HG03442 (cell line): ENCODE data around the gene ANKUB1.

Experiments used
- ATAC-seq: cut with Tn5 transposase; IDR thresholded peaks from one replicate; pipeline ENCODE4 v1.9.1; 2021; ENCODE audit warnings: mild to moderate bottlenecking, moderate library complexity; ENCODE audit not compliant: unreplicated experiment

ANKUB1 gene

DNA sequence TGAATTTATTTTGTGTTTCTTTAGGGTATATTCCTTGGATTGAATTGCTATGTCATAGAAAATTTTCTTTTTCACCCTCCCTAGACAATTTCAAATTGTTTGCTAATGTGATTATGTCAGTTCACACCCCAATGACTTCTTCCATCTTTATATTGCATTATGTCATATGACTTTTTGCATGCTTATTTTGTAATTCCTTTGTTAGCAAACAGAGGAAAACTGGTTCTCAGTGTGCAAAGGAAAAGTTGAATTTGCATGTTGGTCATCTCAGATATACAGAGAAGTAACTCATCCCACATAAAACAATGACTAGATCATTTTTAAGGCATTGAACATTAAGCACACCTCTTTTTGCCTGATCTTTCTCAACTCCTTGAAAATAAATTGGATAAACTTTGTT is 17.3 kb upstream of the ANKUB1 start:
- no peak for ATAC-seq

DNA sequence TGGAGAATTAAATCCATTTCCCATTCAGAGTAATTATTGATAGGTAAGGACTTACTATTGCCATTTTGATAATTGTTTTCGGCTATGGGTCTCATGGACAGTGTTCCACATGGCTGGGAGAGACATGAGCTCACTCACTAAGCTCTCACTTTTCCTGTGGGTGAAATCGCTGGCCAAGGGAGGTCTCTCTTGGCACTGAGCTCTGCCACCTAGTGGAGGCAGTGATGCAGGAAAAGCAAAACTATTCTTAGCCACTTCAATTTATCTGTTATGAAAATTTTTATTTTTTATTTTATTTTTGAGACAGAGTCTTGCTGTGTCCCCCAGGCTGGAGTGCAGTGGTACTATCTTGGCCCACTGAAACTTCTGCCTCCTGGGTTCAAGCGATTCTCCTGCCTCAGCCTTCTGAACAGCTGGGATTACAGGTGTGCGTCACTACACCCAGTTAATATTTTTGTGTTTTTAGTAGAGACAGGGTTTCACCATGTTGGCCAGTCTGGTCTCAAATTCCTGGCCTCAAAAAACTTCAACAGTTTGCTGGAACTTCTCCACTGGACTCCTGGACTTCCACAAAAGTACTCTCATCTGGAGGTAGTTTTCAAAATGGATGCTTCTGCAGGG is 16.0 kb upstream of the ANKUB1 start:
- no peak for ATAC-seq

DNA sequence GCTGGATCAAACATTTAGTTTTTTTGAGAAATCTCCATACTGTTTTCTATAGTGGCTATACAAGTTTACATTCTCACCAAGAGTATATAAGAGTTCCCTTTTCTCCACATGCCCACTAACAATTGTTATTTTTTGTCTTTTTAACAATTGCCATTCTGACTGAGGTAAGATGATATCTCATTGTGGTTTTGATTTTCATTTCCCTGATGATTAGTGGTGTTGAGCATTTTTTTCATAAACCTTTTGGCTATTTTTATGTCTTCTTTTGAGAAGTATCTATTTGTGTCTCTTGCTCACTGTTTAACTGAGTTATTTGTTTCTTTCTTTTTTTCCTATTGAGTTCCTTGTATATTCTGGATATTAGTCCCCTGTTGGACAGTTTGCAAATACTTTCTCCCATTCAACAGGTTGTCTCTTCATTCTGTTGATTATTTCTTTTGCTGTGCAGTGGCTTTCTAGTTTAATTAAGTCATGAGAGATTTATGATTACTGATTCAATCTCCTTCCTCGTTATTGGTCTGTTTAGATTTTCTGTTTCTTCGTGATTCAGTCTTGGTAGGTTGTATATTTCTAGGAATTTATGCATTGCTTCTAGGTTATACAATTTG is 13.9 kb upstream of the ANKUB1 start:
- no peak for ATAC-seq

DNA sequence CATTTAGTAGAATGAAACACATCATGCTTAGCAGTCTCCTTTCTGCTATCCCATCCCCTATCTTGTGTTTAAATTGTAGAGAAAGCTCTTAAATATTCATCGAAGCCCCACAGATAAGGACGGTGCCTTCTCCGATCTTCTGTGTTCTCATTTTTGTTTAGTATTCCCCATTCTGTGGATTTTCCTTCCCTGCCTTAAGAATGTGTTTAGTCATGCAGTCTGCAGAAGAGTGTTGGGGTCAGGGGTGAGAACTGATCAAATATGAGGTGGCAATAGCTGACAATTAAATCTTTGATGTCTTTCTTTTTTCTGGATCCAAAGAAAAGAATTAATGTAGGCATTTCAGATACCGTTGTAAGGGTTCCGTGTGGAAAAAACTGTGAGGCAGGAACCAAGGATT is 9.3 kb upstream of the ANKUB1 start:
- ATAC-seq = no peak

DNA sequence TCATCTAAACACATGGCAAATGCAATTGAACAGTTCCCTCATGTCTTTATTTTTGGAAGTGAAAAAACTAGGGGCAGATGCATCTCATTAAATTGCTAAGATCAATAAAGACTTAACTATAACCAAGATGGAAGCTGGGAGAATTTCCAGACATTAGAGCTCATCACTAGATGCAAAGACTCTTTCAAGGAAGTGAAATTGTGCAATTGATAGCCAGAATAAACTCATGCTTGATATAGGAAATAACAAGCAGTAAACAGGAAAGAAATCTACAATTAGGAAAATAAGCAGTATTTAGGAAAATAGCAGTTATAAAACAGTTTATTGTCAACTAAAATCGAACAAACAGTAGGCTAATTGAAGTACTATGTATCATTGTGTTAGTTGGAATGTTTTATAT is 8.8 kb upstream of the ANKUB1 start:
- no peak for ATAC-seq

DNA sequence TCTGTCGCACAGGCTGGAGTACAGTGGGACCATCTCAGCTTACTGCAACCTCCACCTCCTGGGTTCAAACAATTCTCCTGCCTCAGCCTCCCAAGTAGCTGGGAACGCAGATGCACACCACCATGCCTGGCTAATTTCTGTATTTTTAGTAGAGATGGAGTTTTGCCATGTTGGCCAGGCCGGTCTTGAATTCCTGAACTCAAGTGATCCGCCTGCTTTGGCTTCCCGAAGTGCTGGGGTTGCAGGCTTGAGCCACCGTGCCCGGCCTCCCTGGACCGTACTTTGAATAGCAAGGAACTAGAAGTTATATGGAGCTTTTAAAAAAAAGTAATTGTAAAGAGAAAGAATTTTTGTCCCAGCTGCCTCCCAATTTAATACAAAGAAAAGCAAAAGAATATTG is 8.3 kb upstream of the ANKUB1 start:
- no peak for ATAC-seq

DNA sequence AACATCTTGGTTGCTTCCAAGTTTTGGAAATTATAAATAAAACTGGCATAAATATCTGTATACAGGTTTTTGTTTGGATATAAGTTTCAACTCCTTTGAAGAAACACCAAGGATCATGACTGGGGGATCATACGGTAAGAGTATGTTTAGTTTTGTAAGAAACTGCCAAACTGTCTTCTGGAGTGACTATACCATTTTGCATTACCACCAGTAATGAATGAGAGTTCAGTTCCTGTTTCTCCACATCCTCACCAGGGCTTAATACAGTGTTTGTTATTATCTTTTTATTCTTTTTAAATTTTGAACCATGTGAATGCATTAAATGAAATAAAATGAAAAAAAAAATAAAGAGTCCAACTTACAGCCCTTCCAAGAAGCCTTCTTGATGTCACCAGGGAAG is 3.7 kb upstream of the ANKUB1 start:
- no peak for ATAC-seq

DNA sequence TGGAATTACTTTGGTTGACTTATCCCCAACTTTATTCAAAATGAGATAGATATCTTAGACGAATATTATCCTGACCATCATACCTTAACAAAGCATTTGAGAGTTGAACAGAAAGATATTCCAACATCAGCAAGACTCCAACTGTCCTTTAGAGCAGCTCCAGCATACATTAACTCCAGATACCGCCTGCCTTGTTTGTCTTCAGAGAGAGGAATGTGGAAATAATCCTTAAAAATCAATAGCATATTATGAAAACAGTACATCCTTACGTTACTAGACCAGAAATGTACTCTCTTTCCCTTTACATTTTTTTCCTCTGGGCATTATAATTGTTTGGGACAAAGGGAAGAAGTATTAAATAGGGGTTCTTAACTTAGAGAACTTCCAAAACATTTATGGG is 1.7 kb downstream of the ANKUB1 start:
- ATAC-seq = no peak

DNA sequence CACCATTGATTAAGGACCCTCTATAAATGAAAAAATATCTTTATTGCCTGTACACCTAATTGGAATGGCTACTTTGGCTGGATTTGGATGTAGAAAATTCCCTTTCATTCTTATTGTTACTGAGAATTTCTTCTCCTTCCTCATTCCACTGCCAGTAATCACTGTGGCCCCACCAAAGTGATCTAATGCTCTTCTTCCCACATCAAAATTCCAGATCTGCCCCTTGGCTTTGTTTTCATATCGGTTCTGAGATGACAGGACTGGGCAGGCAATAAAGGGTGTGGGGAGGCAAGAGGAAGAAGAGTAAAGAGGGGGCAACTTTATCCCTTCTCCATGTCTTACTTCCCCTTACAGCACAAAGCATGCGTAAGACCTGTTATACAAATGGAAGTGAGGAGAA is 2.1 kb downstream of the ANKUB1 start:
- no peak for ATAC-seq

DNA sequence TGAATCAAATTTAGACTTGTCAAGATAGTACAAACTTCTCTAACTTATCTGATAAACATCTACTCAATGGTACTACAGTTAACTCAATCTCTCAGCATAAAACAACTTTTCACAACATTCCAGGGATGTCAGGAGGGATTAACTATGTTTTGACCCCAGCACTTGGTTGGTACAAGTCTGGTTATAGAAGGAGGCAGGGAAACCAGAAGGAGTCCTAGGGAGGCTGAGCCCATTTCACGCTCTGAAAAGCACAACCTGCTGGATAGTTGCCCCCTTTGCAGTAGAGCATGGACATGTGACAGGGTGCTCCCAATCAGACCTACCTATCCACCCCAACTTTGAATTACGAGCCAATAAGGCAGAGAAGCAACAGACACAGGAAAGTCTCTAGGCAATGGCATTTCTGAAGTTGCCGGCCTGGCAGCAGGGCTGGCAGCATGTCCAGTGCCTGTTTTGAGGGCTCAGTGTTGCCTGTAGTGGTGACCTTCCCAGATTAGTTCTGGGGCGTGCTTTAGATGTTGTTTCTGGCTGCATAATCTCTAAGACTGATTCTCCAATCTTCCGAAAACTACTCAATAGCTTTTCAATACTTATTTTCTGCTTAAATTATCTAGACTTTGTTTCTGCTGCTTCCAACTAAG is 8.2 kb downstream of the ANKUB1 start:
- ATAC-seq = no peak

DNA sequence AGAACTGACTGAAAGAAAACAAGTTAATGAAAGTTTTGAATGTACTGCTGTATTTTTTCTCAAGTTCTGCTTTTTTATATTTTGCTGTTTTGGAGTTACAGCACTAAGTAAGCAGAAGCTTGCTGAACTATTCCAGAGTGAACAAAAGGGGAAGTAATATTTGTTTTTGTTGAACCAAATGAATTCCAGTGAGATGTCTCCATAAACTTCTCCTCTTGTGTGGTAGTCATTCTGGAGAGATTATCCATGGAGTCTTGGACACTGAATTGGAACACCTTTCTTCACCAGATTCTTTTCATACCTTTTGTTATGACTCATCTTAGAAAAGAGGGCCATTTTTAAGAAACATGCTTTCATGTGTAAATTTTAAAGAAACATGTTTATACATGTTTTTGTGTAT is 8.8 kb downstream of the ANKUB1 start:
- ATAC-seq = no peak

DNA sequence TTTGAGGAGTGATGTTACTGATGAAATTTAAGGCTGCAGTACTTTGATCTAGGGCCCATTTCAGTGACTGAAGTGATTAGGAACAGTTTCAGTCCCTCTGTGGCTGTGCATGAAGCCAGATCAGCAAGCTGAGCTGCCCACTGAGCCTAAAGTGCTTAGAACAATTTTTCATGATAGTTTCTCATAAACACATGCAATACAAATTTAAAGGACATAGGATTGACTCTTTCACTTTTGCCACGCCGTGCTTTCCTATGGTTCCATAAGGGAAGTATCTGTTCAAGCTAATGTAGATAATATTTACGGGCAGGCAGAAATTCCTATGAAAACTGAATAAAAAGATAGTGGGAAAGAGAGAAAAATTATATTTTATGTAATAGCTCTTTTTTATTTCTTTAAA is 10.6 kb downstream of the ANKUB1 start:
- no peak for ATAC-seq

DNA sequence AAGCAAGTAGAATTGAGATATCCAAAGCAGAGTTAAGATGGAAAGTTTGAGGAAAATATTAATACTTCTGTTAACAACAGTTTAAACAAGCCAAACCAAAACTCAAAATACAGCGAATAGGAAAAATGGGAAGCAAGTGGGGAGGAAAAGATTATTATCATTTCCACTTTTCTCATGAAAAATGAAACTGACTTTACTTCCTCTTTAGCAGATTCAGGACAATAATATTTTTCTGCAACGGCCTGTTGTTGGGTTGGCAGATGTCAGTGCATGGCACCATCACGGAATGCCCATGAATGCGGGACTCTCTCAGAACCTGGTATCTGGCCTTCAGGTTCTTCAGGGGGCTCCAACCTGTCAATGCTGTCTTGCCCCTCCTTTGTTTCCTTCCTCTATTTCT is 11.1 kb downstream of the ANKUB1 start:
- no peak for ATAC-seq

DNA sequence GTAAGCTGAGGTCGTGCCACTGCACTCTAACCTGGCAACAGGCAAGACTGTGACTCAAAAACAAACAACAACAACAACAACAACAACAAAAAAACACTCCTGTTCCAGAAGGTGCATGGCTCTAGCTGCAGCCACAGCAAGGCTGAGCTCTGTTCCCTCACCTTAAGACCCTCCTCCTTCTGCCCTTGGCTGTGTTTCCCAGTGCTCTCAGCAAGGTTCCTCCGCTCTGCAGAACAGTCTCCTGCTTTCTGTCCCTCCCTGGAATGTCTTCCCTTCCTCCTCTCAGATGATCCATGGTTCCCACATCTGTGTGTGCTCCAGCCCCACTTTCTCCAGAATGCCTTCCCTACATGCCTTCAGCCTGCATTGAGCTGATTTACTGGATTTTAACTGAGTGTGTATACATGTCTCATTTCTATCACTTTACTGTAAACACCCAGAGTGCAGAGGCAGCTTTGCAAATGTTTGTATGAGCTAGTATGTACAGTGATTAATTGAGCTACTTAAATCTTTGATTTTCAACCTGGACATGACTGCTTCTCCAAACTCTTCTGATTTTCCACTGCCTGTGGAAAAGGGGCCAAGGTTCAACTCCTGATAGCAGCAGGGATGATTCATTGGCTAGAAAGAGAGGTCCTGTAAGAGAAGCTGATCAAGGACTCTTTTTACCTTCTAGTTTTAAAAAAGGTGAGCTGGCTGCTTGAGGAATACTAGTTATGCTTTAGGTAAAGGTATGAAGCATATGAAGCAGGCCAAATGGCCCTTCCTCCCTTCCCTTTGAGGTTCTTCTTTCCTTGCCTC is 14.7 kb downstream of the ANKUB1 start:
- no peak for ATAC-seq

DNA sequence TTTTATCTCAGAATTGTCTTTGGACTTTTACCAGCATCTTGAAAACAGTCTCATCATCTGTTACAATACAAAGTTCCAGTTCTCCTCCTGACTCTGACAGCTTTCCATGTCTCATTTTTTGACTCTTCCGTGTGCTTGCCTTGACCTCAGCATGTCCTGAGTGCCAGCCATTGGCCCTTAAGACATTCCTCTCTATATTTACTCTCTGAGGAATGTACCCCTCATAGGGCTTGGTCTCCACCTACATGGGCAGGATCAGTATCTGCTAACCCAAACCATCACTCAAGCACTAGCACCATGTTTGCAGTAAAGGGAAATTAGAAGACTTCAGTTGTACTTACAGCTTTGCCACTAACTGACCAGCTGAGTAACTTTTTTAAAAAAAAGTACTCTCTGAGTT is 16.2 kb downstream of the ANKUB1 start:
- no peak for ATAC-seq

DNA sequence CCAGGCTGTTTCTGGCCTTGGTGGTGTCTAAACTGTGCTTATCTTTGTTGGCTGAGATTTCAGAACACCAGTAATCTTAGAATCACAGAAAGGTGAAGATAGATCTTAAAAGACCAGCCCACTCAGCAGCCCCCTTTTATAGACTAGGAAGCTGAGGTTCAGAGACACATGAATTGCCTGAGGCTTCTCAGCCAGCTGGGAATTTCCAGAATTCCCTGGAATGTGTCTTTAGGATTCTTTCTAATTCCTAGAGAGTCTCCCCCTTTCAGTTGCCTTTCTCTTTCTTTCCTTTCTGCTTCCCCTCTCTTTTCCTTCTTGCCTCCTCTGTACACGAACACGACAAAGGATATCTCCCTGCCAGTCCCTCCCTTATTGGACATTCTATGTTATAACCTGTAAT is 19.5 kb downstream of the ANKUB1 start:
- ATAC-seq = no peak

DNA sequence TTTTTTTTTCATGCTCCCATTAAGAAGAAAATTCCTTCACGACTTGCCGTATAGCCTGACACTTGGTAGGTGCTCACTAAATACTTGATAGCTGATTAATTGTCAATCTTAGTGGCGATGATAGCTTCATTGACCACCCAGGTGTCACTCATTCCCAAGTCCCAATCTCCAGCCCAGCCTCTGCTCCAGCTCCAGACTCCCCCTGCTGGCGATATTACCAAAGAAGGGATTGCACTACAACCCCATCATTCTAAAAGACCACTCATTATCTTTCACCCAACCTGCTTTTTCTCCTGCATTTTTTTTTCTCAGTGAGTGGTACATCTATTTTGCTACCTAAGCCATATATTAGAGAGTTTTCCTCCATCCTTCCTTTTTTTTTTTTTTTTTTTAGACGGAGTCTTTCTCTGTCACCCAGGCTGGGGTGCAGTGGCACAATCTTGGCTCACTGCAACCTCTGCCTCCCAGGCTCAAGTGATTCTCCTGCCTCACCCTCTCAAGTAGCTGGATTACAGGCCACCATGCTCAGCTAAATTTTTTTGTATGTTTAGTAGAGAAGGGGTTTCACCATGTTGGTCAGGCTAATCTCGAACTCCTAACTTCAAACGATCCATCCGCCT is 20.6 kb downstream of the ANKUB1 start:
- ATAC-seq = no peak

DNA sequence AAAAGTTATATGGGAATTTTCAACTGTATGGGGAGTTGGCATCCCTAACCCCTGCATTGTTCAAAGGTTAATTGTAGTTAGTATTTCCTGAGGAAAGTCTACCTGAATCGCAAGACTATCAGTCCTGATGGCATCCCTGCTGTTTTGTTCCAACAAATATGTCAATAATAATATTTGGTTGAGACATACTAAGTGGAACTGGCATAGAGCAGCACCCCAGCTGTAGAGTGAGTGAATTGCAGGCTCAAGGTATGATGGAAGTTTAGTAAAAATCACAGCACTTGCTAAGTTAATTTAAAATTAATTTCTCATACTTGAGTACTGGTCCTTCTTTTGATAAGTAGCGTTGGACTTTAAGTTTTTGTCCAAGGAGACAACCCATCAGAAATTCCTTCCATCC is 22.1 kb downstream of the ANKUB1 start:
- ATAC-seq = no peak

DNA sequence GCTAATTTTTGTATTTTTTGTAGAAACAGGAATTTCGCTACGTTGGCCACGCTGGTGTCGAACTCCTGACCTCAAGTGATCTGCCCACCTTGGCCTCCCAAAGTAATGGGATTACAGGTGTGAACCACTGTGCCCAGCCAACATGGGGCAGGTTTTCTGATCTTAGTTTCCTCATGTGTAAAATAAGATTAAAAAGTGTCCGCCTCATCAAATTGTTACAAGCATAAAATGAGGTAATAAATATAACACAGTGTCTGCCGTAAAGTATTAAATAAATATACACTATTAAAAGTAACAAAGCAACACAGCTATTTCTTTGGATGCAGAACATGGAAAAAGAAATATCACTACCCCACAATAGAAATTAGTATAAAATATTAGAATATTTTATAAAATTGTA is 23.6 kb downstream of the ANKUB1 start:
- no peak for ATAC-seq

DNA sequence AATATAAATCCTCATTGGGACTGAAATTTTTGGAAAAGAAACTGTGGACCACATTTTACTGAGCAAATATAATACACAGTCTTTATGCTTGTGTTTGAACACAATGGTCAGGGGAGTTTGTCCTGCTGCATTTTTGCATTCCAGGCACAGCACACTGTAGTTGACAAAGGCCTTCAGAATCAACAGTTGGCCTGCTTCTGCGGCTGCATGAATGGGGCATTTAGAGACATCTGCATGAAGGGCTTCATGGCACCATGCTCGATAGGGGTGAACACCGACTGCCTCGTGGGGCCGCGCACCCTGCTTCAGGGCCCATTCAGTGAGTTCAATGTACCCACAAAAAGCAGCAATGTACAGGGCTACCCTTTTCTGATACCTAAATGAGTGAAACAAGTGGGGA is 24.6 kb downstream of the ANKUB1 start:
- ATAC-seq = no peak

DNA sequence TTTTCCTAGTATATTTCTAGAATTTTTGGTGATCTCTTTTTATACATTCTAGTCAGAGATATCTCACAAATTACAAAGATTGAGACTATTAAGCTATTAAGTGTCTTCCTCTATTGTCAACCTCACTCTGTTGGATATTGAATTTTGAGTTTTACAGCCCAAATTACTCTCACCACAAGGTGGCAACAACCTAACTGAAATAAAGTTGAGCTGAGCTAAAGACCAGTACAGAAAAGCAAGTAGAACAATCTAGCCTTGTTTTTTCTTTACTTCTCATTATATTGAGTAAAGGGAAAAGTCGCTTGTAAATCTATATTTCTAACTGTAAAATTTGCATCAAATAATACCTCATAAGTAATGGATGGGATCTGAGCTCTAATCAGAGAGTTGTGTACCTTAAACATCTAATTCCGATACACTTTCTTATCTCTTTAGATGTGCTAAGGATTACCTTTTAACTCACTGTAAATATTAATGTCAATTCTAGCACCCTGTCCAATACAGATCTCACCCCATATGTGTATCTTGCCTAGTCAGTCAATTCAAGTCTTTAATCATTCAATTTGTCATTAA is 26.5 kb downstream of the ANKUB1 start:
- ATAC-seq = no peak
